ENCODE measurements around the gene CSPG4.

GRCh38 chr15:75659141-75659771 lies 53.4 kb downstream of the CSPG4 start:
- TF ChIP-seq CTCF (IDR thresholded peaks at IDR 0.05; ENCODE audit: low read length) (no peak), EZH2phosphoT487 (IDR thresholded peaks at IDR 0.05; ENCODE audit: low read length) (no peak), EZH2 (optimal IDR thresholded peaks at IDR 0.05; ENCODE audit: low read depth, low read length) (no peak)

All from MM.1S (cell line).